Fibroblast of skin of left quadriceps (primary cell): Measurements from ENCODE around the gene RAP1B.

Source experiments
- DNase-seq, 2 experiments: peaks; one replicate each; pipeline ENCODE4 v3.0.0-alpha.2; 2013; ENCODE audit warnings: low read depth in 2 of 2

RAP1B gene

GRCh38 chr12:68699486-68699885 lies 88.8 kb downstream of the RAP1B start:
- DNase-seq = no peak
